HG03575 (cell line): ENCODE measurements around the gene HEATR9.
"Not testable (repeated sequence)": the region's sequence is repeated elsewhere in the genome, so short reads cannot be mapped to it uniquely, and the experiment has no call there.

Source experiments
- ATAC-seq: cut with Tn5 transposase; IDR thresholded peaks from one replicate; pipeline ENCODE4 v1.9.1; 2021; ENCODE audit not compliant: unreplicated experiment, insufficient number of reproducible peaks, low FRiP score; ENCODE audit errors: extremely low read depth

HEATR9 gene

DNA sequence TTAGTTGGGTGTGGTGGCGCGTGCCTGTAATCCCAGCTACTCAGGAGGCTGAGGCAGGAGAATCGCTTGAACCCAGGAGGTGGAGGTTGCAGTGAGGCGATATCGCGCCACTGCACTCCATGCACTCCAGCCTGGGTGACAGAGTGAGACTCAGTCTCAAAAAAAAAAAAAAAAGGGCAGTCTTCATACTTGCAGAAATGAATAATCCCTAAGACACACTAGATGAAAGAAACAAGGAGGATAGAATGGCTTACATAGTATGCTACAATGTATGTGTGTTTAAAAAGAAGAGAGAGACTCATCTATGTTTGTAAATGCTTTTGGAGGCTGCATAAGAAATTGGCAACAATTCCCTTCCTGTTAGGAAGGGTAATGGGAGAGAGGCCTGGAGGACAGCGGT lies 29.1 kb upstream of the HEATR9 start:
- not testable (repeated sequence) for ATAC-seq

DNA sequence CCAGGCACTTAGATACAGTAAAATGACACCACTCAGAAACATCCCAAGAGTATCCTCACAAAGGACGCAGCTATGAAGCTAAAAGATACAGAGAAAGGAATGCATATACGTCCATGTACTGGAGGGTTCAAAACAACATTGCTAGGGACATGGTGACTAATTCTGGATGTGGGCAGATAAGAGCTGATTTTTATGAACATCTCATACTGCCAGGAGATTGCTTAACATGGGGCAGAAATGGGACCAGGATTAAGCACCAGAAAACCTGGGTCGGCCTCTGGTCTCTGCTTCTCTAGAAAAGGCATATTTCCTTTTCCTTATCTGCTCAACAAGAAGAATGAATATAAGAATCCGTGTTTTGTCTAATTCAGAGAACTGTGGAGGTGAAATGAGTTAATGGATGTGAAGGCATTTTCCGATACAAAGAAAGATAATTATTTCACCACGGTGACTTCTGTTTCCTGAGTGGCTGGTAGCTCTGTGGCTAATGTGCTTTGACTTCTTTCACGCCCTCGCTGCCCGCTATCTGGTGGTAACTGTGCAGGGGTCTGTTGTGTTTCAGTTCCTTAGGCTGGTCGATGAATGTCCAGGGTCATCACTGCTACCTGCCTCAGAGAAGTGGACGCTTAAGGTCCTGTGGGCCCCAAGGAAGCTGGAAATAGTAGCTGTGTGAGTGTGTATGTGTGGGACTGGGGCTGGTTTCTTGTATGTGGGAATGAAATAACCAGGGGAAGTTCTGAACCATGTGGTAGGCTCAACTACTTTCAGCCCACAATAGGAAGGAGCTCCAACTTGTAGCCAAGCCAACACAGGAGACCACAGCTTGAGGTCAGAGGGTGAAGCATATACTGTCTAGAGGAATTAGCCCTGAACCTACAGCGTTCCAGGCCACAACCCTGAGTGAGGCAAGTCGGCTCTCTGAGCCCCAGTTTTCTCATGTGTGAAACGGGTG lies 27.2 kb upstream of the HEATR9 start:
- ATAC-seq, result no peak

DNA sequence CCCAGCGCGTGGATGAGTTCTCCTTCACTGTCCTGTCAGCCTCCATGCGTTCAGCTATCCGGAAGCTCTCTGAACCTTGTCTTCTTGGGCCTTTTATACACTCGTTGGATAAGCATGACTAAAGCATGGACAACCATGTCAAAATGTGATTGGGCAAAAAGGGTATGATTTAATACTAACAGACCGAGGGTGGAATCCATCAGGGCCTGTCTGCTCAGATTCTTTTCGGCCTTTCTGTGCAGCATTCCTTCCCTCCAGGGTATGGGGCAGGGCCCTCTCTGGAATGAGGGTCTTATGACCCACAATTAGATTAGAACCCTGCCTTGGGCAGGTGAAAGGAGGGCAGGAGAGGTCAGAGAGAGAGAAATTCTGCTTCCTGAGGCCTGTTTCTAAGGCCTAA lies 25.5 kb upstream of the HEATR9 start:
- ATAC-seq, result no peak

DNA sequence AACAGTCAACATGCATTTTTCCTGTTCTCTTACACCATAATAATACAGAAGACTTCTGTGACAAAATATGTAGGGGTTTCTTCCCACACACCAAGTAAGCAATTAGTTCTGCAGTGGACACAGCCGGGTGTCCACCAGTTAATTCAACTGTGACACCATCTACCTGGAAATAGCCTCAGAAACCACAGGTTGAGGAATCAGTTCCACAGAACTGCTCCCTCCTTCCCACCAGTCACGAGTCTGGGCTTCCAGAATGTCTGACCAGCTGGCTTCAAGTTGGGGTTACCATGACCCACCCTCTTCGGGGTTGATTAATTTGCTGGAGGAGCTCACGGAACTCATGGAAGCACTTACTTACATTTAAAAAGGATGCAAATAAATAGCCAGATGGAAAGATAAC lies 25.1 kb upstream of the HEATR9 start:
- ATAC-seq, result no peak

- no peak for ATAC-seq
These were observed 23.7 kb upstream of the HEATR9 start for GRCh38 chr17:35892091-35893035.

DNA sequence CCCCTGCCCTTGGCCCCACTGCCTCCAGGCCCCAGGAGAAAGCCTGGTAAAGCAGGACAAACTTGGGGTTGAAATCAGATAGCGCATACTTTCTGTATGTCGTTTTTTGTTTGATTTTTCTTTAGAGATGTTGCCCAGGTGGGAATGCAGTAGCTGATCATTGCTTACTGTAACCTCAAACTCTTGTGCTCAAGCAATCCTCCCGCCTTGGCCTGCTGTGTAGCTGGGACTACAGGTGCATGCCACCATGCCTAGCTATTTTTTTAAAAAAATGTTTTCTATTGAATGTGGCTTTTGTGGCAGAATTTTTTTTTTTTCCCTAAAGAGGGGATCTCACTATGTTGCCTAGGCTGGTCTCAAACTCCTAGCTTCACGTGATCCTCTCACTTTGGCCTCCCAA lies 22.6 kb upstream of the HEATR9 start:
- no peak for ATAC-seq

DNA sequence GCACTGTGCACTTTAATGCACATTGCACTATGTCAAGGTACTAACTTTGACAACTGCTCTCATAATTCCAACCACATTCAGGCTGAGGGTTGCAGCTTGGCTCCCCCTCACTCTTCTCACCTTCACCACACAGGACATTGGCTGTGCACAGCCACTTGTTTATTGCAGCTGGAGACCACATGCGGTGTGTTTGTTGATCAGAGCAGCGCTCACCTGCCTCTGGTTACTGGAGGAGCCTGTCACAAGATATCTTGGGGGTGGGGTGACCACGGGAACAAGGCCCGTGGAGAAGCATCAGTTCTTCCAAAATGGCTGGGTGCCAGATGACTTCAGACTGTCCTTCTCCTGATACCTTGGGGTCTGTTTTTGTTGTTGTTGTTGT lies 22.1 kb upstream of the HEATR9 start:
- ATAC-seq, result no peak

DNA sequence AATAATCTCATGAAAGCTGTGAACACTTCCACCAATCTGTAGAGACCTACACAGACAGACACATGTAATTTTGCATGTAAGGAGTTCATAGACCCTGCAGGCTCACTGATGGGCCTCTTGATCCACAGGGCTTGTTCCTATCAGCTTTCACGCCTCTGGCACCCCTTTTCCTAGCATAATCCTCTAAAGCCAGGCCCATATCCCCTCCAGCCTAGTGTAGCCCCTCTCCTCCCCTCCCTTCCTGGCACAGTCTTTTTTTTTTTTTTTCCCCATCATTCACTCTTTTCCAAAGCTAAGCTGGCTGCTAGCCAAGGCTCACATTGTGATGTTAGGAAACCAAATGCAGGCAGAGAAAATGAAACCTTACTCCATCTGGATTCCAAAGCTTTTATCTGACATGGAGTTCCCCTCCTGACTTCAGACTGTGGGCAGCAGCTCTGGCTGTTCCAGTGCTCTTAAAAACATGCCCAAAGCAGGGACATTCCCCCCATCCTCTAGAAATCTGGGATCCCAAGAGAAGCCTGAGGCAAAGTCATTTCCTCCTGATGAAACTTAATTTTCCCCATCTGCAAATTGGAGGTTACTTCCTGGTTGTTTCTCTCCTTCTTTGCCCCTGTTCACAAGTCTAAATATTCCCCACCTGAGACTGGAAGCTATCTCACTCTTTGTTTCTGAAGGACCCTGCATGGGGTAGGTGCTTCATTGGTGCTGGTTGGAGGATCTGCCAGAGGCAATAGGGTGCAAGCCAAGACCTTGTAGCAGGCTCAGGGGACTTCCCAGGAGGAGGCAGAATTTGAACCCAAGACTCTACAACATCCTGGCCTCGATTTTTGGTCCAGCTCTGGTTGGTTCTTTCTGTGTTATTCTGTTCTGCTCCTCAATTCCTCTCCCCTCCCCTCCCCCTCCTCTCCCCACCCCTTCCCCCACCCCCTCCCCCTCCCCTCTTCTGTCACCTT lies 21.4 kb upstream of the HEATR9 start:
- ATAC-seq, result no peak

DNA sequence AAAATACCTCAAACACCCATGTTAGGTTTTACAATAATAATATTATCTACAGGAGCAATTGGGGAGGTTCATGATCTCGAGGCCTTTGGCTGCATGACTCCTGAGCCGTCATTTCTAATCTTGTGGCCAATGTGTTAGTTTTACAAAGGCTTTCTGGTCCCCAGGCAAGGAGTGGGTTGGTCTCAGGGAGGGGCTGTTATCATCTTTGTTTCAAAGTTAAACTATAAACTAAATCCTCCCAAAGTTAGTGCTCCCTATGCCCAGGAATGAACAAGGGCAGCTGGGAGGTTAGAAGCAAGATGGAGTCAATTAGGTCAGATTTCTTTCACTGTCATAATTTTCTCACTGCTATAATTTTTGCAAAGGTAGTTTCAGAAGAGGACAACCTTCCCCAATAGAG lies 20.6 kb upstream of the HEATR9 start:
- no peak for ATAC-seq

- ATAC-seq, result peak; percentile 72
These were observed 11.3 kb upstream of the HEATR9 start, which contains the start of gene CCL5 for GRCh38 chr17:35879773-35880654. CCL5 (minus strand) TSS chr17:35880360.

DNA sequence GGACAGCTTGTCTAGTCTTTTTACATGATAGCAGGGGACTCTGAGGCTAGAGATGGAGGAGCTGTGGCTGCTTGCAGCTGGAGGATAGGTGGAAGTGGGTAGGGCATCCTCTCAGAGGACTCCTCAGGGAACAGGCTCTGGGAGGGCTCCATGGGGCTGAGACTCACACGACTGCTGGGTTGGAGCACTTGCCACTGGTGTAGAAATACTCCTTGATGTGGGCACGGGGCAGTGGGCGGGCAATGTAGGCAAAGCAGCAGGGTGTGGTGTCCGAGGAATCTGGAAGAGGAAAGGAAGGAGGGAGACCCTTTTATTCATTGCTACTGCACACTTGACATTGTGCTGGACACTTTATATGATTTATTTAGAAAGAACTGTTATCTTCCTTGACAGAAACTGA lies 9.7 kb upstream of the HEATR9 start:
- ATAC-seq, result no peak

DNA sequence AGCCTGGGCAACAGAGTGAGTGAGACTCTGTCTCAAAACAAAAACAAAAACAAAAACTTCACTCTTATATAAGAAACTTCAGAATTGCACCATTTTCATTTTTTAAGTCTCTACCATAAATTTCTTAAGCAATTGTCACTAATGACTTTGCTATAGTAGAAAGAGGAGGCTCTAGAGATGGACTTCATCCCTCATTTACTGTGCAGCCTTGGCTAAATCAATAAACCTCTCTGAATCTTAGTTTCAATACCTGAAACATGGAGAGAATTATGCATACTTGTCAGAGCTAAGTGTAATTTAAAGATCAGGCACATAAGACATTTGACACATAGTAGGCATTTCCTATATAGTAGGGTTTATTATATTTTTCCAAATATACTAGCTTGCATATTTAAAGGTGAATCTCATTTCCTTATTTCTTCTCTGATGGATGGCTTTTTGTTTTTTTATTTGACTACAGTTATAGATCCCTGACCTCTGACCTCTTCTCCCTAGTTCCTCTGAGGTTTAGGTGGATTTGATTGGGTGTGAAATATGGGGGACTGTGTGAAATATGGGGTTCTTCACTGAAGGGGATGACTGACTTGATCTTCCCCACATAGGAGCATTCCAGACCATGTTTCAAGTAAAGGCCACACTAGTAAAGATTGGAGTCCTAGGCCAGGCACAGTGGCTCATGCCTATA lies 8.8 kb upstream of the HEATR9 start:
- no peak for ATAC-seq

DNA sequence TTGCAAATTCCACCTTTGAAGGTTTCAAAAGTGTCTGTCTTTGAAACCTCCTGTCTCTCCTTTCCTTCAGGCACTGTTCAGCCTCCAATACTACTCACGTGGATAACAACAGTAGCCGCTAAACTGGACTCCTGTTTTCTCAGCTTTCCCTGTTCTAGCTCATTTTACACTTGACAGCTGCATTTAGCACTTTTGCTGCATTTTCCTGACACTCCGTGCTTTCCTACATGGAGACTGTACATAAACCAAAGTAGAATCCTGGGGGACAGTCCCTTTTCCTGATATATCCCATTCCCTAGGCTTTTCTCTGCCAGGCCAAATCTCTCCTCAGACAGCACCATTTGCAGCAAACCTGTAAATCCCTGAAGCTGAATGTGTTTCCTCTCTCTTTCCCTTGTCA lies 7.8 kb upstream of the HEATR9 start:
- no peak for ATAC-seq

DNA sequence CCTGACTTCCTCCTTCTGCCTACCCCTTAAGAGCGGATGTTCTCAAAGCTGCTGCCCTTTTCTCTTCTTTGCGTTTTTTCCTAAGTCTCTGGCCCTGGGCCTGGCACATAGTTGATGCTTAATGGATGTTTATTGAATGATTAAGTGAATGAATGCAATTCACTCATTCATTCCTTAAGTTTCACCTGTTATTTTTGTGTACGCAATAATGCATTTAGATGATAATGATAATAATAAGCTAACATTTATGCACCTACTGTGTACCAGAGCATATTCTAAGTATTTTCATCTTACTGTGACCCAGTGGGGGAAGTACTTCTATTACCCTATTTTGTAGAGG lies 7.1 kb upstream of the HEATR9 start:
- no peak for ATAC-seq

DNA sequence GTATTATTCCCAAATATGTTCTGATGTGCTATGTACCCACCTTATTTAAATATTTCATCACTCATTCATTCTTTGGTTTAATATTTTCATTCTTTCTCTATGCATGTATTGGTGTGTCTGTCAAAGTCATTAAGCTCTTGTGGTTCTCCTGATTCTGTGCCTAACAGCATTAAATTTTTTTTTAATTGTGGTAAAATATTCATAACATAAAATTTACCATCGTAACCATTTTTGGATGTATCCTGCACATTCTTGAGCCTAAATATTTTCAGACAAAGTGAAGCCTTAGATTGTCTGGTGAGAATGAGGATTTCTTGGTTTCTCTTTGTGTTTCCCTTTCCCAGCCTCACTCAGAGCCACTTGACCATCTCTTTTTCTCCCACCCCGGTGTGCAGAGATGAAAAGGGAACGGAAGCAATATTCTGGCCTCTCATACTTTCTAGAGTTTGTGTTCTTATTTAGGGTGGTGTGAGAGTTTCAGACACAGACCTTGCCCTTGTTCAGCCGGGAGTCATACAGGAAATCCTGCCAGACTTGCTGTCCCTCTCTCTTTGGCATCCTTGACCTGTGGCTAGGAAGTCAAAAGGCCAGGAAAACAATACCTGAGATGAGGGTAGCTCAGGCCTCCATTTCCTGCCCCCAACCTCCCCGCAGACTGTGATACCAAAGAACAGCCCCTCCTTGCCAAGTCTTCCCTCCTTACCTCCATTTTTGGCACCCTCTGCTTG lies 6.5 kb upstream of the HEATR9 start:
- ATAC-seq, result no peak

- ATAC-seq, result no peak
These were observed 3.7 kb upstream of the HEATR9 start for GRCh38 chr17:35872196-35872980.
